Adipose tissue (tissue), 3 donors: ENCODE data around the gene SLC30A1. TPM values are rescaled to one million over a fixed set of nuclear protein-coding genes. Genes with fewer than 3 reads are reported as not detected.
"Not testable (repeated sequence)": the region's sequence is repeated elsewhere in the genome, so short reads cannot be mapped to it uniquely, and the experiment has no call there.

Experiments used
- H3K27ac ChIP-seq: one replicate; pipeline ENCODE4 v1.5.1; 2013; ENCODE audit warnings: low read depth, low read length
- WGBS, 3 donors: extraction: QIAGEN DNeasy Blood & Tissue Kit; methylation state at CpG; one replicate each; pipeline ENCODE4 v1.1.7; 2013; 5-methylcytosine and 5-hydroxymethylcytosine counted together
- polyA plus RNA-seq, 3 donors: library from polyadenylated mRNA; stranded (reverse); fragments of 200-250 nt; gene quantifications; one replicate each; pipeline ENCODE4 v1.2.3, GENCODE V29; 2013
- donor health status: healthy with polysubstance abuse.
- donor health status: Bipolar disorder and iron deficiency.
- donor health status: healthy.

Gene SLC30A1
- polyA plus RNA-seq, 3 donors = 4.7 to 20.5 (median 5.3) TPM

- H3K27ac ChIP-seq = no peak overlapping the region
- WGBS, 3 donors = 92 to 97% (median 96%) methylated on average over 3 of the region's 3 CpGs
These were observed 14.9 kb downstream of the SLC30A1 start for GRCh38 chr1:211564084-211564483.

- WGBS, 3 donors = 63 to 75% (median 70%) methylated on average over 9 of the region's 9 CpGs
- no peak overlapping the region for H3K27ac ChIP-seq
These were observed 19.5 kb downstream of the SLC30A1 start for GRCh38 chr1:211559222-211560010.

- 86 to 89% (median 88%) methylated on average over 8 of the region's 8 CpGs for WGBS, 3 donors
- H3K27ac ChIP-seq = no peak overlapping the region
These were observed 20.9 kb downstream of the SLC30A1 start for GRCh38 chr1:211557894-211558625.

- WGBS, 3 donors = 50 to 95% (median 50%) methylated on average over 2 of the region's 2 CpGs
- no peak overlapping the region for H3K27ac ChIP-seq
These were observed 25.4 kb downstream of the SLC30A1 start for GRCh38 chr1:211553549-211553948.

- H3K27ac ChIP-seq = no peak overlapping the region
- WGBS, 3 donors = 48 to 69% (median 48%) methylated on average over 12 of the region's 12 CpGs
These were observed 27.1 kb downstream of the SLC30A1 start for GRCh38 chr1:211551638-211552460.

GRCh38 chr1:211549092-211549711, 29.8 kb downstream of the SLC30A1 start:
- 66 to 74% (median 72%) methylated on average over 6 of the region's 6 CpGs for WGBS, 3 donors
- no peak overlapping the region for H3K27ac ChIP-seq

- no peak overlapping the region for H3K27ac ChIP-seq
- 80 to 88% (median 86%) methylated on average over 9 of the region's 9 CpGs for WGBS, 3 donors
These were observed 30.5 kb downstream of the SLC30A1 start for GRCh38 chr1:211548321-211549091.

GRCh38 chr1:211547710-211548109, 31.3 kb downstream of the SLC30A1 start:
- H3K27ac ChIP-seq = no peak overlapping the region
- WGBS, 3 donors = 80 to 86% (median 83%) methylated on average over 6 of the region's 6 CpGs

GRCh38 chr1:211546543-211546942, 32.4 kb downstream of the SLC30A1 start:
- no peak overlapping the region for H3K27ac ChIP-seq
- WGBS, 3 donors = 63 to 87% (median 85%) methylated on average over 7 of the region's 7 CpGs

- 79 to 87% (median 80%) methylated on average over 4 of the region's 4 CpGs for WGBS, 3 donors
These were observed 35.9 kb downstream of the SLC30A1 start for GRCh38 chr1:211543025-211543424.

GRCh38 chr1:211541720-211542477, 37.1 kb downstream of the SLC30A1 start:
- WGBS, 3 donors = 34 to 62% (median 55%) methylated on average over 7 of the region's 7 CpGs
- no peak overlapping the region for H3K27ac ChIP-seq

More at GRCh38 chr1:211543025-211543424, 35.9 kb downstream of the SLC30A1 start:
- no peak overlapping the region for H3K27ac ChIP-seq

GRCh38 chr1:211541278-211541677, 37.7 kb downstream of the SLC30A1 start:
- WGBS, 3 donors = 77 to 88% (median 83%) methylated on average over 2 of the region's 2 CpGs
- no peak overlapping the region for H3K27ac ChIP-seq

GRCh38 chr1:211540824-211541223, 38.1 kb downstream of the SLC30A1 start:
- not testable (repeated sequence) for H3K27ac ChIP-seq
- WGBS, 3 donors = 97 to 100% (median 100%) methylated on average over 1 of the region's 1 CpG

GRCh38 chr1:211538287-211538686, 40.7 kb downstream of the SLC30A1 start:
- H3K27ac ChIP-seq = no peak overlapping the region
- 61 to 80% (median 75%) methylated on average over 8 of the region's 8 CpGs for WGBS, 3 donors

GRCh38 chr1:211537253-211537652, 41.7 kb downstream of the SLC30A1 start:
- 85 to 93% (median 87%) methylated on average over 4 of the region's 4 CpGs for WGBS, 3 donors
- no peak overlapping the region for H3K27ac ChIP-seq

- H3K27ac ChIP-seq = no peak overlapping the region
- WGBS, 3 donors = 86 to 97% (median 88%) methylated on average over 8 of the region's 8 CpGs
These were observed 42.4 kb downstream of the SLC30A1 start for GRCh38 chr1:211536606-211537005.

GRCh38 chr1:211535346-211535745, 43.6 kb downstream of the SLC30A1 start:
- 84 to 97% (median 88%) methylated on average over 2 of the region's 2 CpGs for WGBS, 3 donors
- no peak overlapping the region for H3K27ac ChIP-seq
